Skeletal muscle satellite cell (primary cell): ENCODE measurements around the gene STX1B.
A peak's percentile ranks its signal among the peaks of the same experiment; 100 is the strongest.
"Not testable (repeated sequence)": the region's sequence is repeated elsewhere in the genome, so short reads cannot be mapped to it uniquely, and the experiment has no call there.

ENCODE experiments used
- H3K27me3 ChIP-seq: 2 replicates; pipeline ENCODE4 v1.7.0; 2013; ENCODE audit warnings: low read length; ENCODE audit not compliant: control insufficient read depth, insufficient read depth
- H3K36me3 ChIP-seq: 2 replicates; pipeline ENCODE4 v1.7.0; 2013; ENCODE audit warnings: mild to moderate bottlenecking, control low read depth, low read length; ENCODE audit not compliant: insufficient read depth
- H3K4me1 ChIP-seq: 2 replicates; pipeline ENCODE4 v1.7.0; 2013; ENCODE audit warnings: low read length; ENCODE audit not compliant: control insufficient read depth, insufficient read depth
- H3K4me2 ChIP-seq: 2 replicates; pipeline ENCODE4 v1.7.0; 2013; ENCODE audit warnings: mild to moderate bottlenecking, low read length
- H3K4me3 ChIP-seq: 2 replicates; pipeline ENCODE4 v1.7.0; 2013; ENCODE audit warnings: low read length
- H3K9ac ChIP-seq: 2 replicates; pipeline ENCODE4 v1.7.0; 2013; ENCODE audit warnings: mild to moderate bottlenecking, low read depth, low read length, moderate library complexity
- H3K9me3 ChIP-seq: replicated peaks from 2 replicates; pipeline ENCODE4 v1.7.0; 2013; ENCODE audit warnings: mild to moderate bottlenecking, control low read depth, low read length

Gene STX1B

DNA sequence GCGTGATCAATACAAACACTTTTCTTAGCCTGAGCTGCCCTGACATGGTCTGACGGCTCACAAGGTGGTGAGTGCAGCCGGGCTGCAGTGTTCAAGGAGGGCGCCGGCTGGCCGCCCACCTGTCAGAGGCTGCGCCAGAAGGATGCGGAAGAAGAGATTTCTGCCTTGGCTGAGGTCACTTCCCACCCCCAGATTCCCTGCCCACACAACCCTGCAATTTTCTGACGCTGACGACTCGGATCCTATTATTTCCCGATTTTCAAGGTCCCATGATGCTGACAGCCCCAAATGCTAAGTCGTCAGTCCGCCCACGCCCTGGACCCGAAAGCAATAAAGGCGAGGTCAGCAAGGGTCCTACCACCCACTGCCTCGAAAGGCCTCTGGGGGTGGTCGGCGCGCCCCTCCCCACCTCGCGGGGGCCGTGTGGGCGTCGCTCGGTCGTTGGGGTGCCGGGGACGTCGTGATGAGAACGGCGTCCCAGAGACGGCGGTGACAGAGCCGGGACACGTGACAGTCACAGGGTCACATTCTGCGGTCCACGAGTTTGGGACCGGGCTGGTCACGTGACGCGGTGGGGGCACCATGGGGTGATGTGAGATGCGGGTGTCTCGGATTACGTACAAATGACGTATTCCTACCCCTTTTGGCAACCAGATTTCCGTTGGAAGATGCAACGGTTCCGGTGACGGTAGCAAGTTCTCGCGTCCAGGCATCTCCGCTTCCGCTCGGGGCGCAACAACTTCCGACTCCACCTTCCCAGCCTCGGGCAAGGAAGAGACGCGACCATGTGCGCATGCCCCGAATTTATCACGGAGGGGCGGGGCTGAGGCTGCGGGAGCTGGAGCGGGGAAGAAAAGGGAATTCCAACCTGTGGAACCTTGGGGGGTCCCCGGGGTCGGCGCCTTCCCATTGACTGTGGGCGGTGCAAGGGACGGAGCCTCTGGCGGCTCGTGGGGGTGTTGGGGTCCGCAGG is 22.6 kb upstream of the STX1B start, which contains the start of gene STX4:
Gene STX4, plus strand, starts transcription at position 823 of the 973 bp plus-strand sequence. CDS start 248 bp downstream, outside the sequence.
- H3K9ac ChIP-seq = peak within 1 kb of the TSS; percentile 88
- H3K4me2 ChIP-seq = peak within 1 kb of the TSS; percentile 93
- no peaks in the 10 kb centered on the region for H3K9me3 ChIP-seq
- no peaks in the 10 kb centered on the region for H3K27me3 ChIP-seq
- peaks cover 15% of the 10 kb centered on the region for H3K4me1 ChIP-seq
- peaks cover 27% of the 10 kb centered on the region for H3K36me3 ChIP-seq
- peak within 1 kb of the TSS; percentile 95 for H3K4me3 ChIP-seq

DNA sequence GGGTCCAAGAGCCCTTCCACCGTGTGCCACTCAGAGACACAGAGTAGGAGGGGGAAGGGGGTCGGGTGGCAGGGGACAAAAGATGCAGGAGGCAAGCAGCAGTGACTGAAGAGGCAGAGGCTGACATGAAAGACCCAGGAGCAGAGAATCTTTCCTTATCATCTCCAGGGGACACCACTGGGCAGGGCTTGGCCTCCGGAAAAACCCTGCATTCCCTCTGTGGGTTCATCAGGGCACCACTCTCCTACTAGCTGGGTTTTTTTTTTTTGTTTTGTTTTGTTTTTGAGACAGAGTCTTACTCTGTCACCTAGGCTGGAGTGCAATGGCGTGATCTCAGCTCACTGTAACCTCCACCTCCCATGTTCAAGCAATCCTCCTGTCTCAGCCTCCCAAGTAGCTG is 20.8 kb upstream of the STX1B start:
- H3K4me1 ChIP-seq = peaks cover 15% of the 10 kb centered on the region
- H3K4me2 ChIP-seq = no peak overlapping the region
- H3K4me3 ChIP-seq = no peak overlapping the region
- H3K9me3 ChIP-seq = no peaks in the 10 kb centered on the region
- no peak overlapping the region for H3K9ac ChIP-seq
- no peaks in the 10 kb centered on the region for H3K27me3 ChIP-seq
- peaks cover 18% of the 10 kb centered on the region for H3K36me3 ChIP-seq

DNA sequence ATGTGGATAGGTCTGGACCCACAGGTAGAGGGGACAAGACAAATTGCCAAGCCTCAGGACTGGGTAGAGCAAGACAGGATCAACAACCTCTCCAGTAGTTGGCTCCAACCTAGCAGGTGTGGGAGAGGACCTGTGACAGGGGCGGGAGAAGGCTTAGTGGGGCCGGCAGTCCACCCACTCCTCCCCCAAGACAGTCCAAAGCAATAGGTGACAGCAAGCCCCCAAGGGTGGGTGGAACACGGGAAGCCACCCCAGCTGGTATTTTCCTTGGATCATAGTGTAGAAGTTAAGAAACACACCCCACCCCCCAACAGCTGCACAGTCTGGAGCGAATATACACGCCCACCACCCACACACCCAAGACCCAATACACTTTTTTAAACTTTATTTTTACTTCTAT is 18.8 kb upstream of the STX1B start:
- H3K4me3 ChIP-seq = no peak overlapping the region
- H3K9ac ChIP-seq = no peak overlapping the region
- no peaks in the 10 kb centered on the region for H3K36me3 ChIP-seq
- peaks cover 10% of the 10 kb centered on the region for H3K4me1 ChIP-seq
- no peak overlapping the region for H3K4me2 ChIP-seq
- H3K27me3 ChIP-seq = no peaks in the 10 kb centered on the region
- H3K9me3 ChIP-seq = no peaks in the 10 kb centered on the region

DNA sequence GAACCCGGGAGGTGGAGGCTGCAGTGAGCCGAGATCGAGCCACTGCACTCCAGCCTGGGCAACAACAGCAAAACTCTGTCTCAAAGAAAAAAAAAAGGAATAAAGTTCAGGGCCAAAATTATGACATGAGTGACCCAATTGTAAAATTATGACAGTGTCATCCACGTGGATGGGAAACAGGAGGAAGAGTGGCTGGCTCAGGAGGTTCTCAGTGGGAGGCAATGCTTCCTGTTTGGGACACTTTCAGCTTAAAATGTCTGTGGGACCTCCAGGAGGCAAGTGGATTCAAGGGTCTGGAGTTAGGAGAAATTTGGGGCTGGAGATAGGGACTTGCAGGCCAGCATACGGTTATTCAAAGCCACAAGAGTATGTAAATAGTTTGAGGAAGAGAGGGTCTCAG is 14.9 kb upstream of the STX1B start:
- no peaks in the 10 kb centered on the region for H3K36me3 ChIP-seq
- peaks cover 3% of the 10 kb centered on the region for H3K4me1 ChIP-seq
- no peak overlapping the region for H3K4me3 ChIP-seq
- no peak overlapping the region for H3K9ac ChIP-seq
- H3K9me3 ChIP-seq = no peaks in the 10 kb centered on the region
- H3K4me2 ChIP-seq = no peak overlapping the region
- H3K27me3 ChIP-seq = no peaks in the 10 kb centered on the region

DNA sequence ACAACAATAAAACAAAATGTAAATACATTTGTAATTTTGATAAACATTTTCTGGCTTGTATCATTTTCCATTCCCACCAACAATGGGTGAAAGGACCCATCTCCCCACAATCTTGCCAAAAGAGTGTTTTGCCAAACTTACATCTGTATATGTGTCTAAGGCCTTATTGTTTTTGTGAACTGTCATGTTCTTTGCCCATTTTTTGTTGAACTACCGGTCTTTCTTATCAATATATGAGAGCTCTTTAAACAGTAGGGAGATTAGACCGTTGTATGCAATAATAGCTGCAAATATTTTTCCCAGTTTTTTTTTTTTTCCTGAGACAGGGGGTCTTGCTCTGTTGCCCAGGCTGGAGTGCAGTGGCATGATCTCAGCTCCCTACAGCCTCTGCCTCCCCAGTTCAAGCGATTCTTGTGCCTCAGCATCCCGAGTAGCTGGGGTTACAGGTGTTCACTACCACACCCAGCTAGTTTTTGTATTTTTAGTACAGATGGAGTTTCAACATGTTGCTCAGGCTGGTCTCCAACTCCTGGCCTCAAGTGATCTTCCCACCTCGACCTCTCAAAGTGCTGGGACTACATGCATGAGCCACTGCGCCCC is 13.3 kb upstream of the STX1B start:
- Histone ChIP-seq H3K4me1 (no peaks in the 10 kb centered on the region), H3K4me2 (no peak overlapping the region), H3K9ac (no peak overlapping the region), H3K36me3 (no peaks in the 10 kb centered on the region), H3K27me3 (no peaks in the 10 kb centered on the region), H3K9me3 (no peaks in the 10 kb centered on the region), H3K4me3 (no peak overlapping the region)

DNA sequence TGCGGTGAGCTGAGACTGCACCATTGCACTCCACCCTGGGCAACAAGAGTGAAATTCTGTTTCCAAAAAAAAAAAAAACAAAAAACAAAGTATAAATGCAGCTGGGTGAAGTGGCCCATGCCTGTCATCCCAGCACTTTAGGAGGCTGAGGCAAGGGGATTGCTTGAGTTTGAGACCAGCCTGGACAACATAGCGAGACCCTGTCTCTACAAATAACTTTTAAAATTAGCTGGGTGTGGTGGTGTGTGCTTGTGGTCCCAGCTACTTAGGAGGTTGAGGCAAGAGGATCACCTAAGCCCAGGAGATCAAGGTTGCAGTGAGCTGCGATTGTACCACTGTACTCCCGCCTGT is 12.8 kb upstream of the STX1B start:
- Histone ChIP-seq H3K27me3 (no peaks in the 10 kb centered on the region), H3K36me3 (no peaks in the 10 kb centered on the region), H3K4me1 (no peaks in the 10 kb centered on the region), H3K4me2 (no peak overlapping the region), H3K4me3 (no peak overlapping the region), H3K9ac (no peak overlapping the region), H3K9me3 (no peaks in the 10 kb centered on the region)

DNA sequence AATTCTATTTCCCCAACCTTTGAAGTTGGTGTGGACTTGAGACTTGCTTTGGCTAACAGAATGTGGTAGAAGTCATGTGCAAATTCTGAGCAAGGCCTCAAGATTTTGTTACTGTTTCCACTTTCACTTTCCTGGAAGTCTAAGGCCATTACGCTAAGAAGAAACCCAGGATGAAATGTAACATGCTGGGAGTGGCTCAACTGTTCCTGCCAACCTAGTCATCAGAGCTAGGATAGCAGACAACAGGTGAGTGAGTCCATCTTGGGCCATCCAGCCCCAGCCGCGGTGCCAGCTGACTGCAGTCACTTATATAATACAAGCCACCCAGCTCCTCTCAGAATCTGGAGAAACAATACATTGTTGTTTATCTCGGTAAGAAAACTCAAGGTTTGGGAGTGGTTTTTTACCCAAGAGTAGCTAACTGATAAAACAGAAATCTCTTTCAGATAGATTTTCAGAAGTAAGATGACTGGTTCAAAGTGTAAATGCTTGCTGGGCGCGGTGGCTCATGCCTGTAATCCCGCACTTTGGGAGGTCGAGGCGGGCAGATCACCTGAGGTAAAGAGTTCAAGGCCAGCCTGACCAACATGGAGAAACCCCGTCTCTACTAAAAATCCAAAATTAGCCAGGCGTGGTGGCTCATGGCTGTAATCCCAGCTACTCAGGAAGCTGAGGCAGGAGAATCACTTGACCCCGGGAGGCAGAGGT is 12.3 kb upstream of the STX1B start:
- no peak overlapping the region for H3K4me3 ChIP-seq
- no peak overlapping the region for H3K9ac ChIP-seq
- no peaks in the 10 kb centered on the region for H3K27me3 ChIP-seq
- no peak overlapping the region for H3K4me2 ChIP-seq
- no peaks in the 10 kb centered on the region for H3K4me1 ChIP-seq
- no peaks in the 10 kb centered on the region for H3K36me3 ChIP-seq
- no peaks in the 10 kb centered on the region for H3K9me3 ChIP-seq

DNA sequence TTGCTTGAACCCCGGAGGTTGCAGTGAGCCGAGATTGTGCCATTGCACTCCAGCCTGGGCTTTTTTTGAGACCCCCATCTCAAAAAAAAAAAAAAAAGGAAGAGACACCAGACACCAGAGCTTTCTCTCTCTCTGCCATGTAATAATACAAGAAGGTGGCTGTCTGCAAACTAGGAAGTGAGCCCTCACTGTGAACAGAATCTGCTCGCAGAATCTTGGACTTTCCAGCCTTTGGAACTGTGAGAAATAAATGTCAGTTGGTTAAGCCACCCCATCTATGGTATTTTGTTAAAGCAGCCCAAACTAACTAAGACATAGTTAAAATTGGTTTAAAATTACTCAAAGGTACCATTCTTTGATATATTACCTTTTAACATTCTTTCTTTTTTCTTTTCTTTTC is 10.1 kb upstream of the STX1B start:
- H3K4me1 ChIP-seq = no peaks in the 10 kb centered on the region
- H3K27me3 ChIP-seq = no peaks in the 10 kb centered on the region
- H3K9ac ChIP-seq = no peak overlapping the region
- no peak overlapping the region for H3K4me3 ChIP-seq
- no peaks in the 10 kb centered on the region for H3K9me3 ChIP-seq
- no peak overlapping the region for H3K4me2 ChIP-seq
- no peaks in the 10 kb centered on the region for H3K36me3 ChIP-seq

DNA sequence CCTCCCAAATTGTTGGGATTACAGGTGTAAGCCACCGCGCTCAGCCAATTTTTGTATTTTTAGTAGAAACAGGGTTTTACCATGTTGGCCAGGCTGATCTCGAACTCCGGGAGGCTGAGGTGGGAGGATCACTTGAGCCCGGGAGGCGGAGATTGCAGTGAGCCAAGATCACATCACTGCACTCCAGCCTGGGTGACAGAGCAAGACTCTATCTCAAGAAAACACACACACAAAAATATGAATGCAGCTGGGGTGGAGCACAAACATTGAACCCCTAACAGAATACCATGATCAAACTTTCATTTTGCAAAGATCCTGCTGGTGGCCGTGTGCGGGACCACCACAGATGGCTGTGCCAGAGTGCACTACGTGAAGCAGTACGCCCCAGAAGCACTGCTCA is 7.3 kb upstream of the STX1B start:
- H3K4me1 ChIP-seq, H3K9me3 ChIP-seq, H3K4me3 ChIP-seq, H3K36me3 ChIP-seq, H3K27me3 ChIP-seq, H3K9ac ChIP-seq, H3K4me2 ChIP-seq: not testable (repeated sequence)

DNA sequence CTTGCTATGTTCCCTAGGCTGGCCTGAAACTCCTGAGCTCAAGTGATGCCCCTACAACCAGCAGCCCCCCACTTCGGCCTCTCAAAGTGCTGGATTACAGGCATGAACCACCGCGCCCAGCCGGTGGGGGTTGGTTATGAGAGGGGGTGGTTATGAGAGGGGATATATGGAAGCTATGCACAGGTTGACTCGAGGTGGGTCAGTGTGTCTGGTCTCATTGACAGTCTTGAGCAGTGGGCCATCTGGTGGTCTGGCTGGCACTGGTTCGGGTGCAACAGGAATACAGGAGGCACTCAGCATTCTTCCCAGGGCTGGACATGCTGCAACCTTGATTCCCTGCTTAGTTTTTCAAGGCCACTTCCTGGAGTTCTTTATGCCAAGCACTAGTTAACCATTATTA is 5.6 kb upstream of the STX1B start:
- Histone ChIP-seq H3K36me3 (no peaks in the 10 kb centered on the region), H3K9ac (no peak overlapping the region), H3K27me3 (peaks cover 13% of the 10 kb centered on the region), H3K4me2 (no peak overlapping the region), H3K4me1 (no peaks in the 10 kb centered on the region), H3K9me3 (no peaks in the 10 kb centered on the region), H3K4me3 (no peak overlapping the region)

DNA sequence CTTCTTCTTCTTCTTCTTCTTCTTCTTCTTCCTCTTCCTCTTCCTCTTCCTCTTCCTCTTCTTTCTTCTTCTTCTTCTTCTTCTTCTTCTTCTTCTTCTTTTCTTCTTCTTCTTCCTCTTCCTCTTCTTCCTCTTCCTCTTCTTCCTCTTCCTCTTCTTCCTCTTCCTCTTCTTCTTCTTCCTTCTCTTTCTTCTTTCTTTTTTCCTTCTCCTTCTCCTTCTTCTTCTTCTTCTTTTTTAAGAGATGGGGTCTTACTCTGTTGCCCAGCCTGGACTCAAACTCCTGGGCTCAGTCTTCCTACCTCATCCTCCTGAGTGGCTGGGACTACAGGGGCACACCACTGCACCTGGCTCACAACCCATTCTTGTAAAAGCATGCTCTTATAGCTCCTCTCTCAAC is 2.9 kb upstream of the STX1B start:
- not testable (repeated sequence) for H3K4me2 ChIP-seq, H3K4me3 ChIP-seq, H3K9ac ChIP-seq, H3K9me3 ChIP-seq, H3K36me3 ChIP-seq, H3K4me1 ChIP-seq
- peaks cover 15% of the 10 kb centered on the region for H3K27me3 ChIP-seq
